ENCODE measurements around the gene ADRB2.

The ADRB2 gene
- total RNA-seq = 41.5 to 133 (median 49.4) reads per million in 3 donors

GRCh38 chr5:148826053-148826738 is at the start of gene ADRB2:
TSS of gene ADRB2 (plus strand) at chr5:148826611. CDS start at chr5:148826832, 221 bp downstream.
- H3K27ac ChIP-seq (ENCODE audit: insufficient read depth, low read length, poor library complexity, severe bottlenecking) = peak within 1 kb of the TSS; percentile 74

GRCh38 chr5:148776780-148777179 is 49.6 kb upstream of the ADRB2 start:
- Histone ChIP-seq H3K27ac (ENCODE audit: insufficient read depth, low read length, poor library complexity, severe bottlenecking) (no peak overlapping the region), H3K27me3 (replicated peaks; ENCODE audit: control insufficient read depth, insufficient read depth, low read length, poor library complexity, severe bottlenecking) (no peaks in the 10 kb centered on the region), H3K4me1 (ENCODE audit: control insufficient read depth, insufficient read depth, low read length, poor library complexity, severe bottlenecking) (no peaks in the 10 kb centered on the region), H3K9me3 (ENCODE audit: control insufficient read depth, low read length) (no peaks in the 10 kb centered on the region), H3K4me3 (ENCODE audit: insufficient read depth, low read depth, low read length, poor library complexity, severe bottlenecking) (no peak overlapping the region), H3K36me3 (ENCODE audit: control insufficient read depth, insufficient read depth, low read length) (no peaks in the 10 kb centered on the region)
- DNase-seq = no peak

More at GRCh38 chr5:148826053-148826738, at the start of gene ADRB2:
- Histone ChIP-seq H3K4me3 (ENCODE audit: insufficient read depth, low read depth, low read length, poor library complexity, severe bottlenecking) (peak within 1 kb of the TSS; percentile 74), H3K9me3 (ENCODE audit: control insufficient read depth, low read length) (no peaks in the 10 kb centered on the region), H3K27me3 (replicated peaks; ENCODE audit: control insufficient read depth, insufficient read depth, low read length, poor library complexity, severe bottlenecking) (no peaks in the 10 kb centered on the region), H3K36me3 (ENCODE audit: control insufficient read depth, insufficient read depth, low read length) (no peaks in the 10 kb centered on the region), H3K4me1 (ENCODE audit: control insufficient read depth, insufficient read depth, low read length, poor library complexity, severe bottlenecking) (peaks cover 16% of the 10 kb centered on the region)
- peak; percentile 86 to 88 (median 87) for DNase-seq

GRCh38 chr5:148778882-148779281 is 47.5 kb upstream of the ADRB2 start:
- no peaks in the 10 kb centered on the region for H3K9me3 ChIP-seq (ENCODE audit: control insufficient read depth, low read length)
- H3K4me1 ChIP-seq (ENCODE audit: control insufficient read depth, insufficient read depth, low read length, poor library complexity, severe bottlenecking) = no peaks in the 10 kb centered on the region
- no peak overlapping the region for H3K4me3 ChIP-seq (ENCODE audit: insufficient read depth, low read depth, low read length, poor library complexity, severe bottlenecking)
- peaks cover 1% of the 10 kb centered on the region for H3K27me3 ChIP-seq (replicated peaks; ENCODE audit: control insufficient read depth, insufficient read depth, low read length, poor library complexity, severe bottlenecking)
- H3K27ac ChIP-seq (ENCODE audit: insufficient read depth, low read length, poor library complexity, severe bottlenecking) = no peak overlapping the region
- DNase-seq = no peak
- H3K36me3 ChIP-seq (ENCODE audit: control insufficient read depth, insufficient read depth, low read length) = no peaks in the 10 kb centered on the region

DNA sequence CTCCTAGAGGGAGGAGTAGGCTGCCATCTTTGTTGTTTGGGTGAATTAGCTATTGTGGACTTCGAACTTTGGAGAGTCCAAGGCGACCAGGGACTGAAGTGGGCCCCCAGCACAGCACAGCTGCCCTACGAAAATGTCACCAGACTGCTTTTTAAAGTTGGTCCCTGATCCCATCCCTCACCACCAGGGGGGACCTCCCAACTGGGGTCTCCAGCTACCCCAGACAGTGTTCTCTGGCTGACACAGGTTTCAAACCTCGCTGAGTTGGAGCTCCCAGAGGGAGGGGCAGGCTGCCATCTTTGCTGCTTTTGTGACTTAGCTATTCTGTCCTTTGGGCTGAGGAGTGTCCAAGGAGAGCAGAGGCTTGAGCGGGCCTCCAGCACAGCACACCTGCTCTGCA is 45.7 kb upstream of the ADRB2 start:
- Histone ChIP-seq H3K4me3 (ENCODE audit: insufficient read depth, low read depth, low read length, poor library complexity, severe bottlenecking) (no peak overlapping the region), H3K4me1 (ENCODE audit: control insufficient read depth, insufficient read depth, low read length, poor library complexity, severe bottlenecking) (no peaks in the 10 kb centered on the region)
- DNase-seq = no peak

GRCh38 chr5:148781766-148782165 is 44.6 kb upstream of the ADRB2 start:
- Histone ChIP-seq H3K4me3 (ENCODE audit: insufficient read depth, low read depth, low read length, poor library complexity, severe bottlenecking) (no peak overlapping the region), H3K27me3 (replicated peaks; ENCODE audit: control insufficient read depth, insufficient read depth, low read length, poor library complexity, severe bottlenecking) (peaks cover 3% of the 10 kb centered on the region), H3K27ac (ENCODE audit: insufficient read depth, low read length, poor library complexity, severe bottlenecking) (no peak overlapping the region), H3K36me3 (ENCODE audit: control insufficient read depth, insufficient read depth, low read length) (no peaks in the 10 kb centered on the region), H3K9me3 (ENCODE audit: control insufficient read depth, low read length) (no peaks in the 10 kb centered on the region), H3K4me1 (ENCODE audit: control insufficient read depth, insufficient read depth, low read length, poor library complexity, severe bottlenecking) (no peaks in the 10 kb centered on the region)
- no peak for DNase-seq

More for the DNA sequence above, 45.7 kb upstream of the ADRB2 start:
- peaks cover 3% of the 10 kb centered on the region for H3K27me3 ChIP-seq (replicated peaks; ENCODE audit: control insufficient read depth, insufficient read depth, low read length, poor library complexity, severe bottlenecking)
- no peaks in the 10 kb centered on the region for H3K9me3 ChIP-seq (ENCODE audit: control insufficient read depth, low read length)
- no peak overlapping the region for H3K27ac ChIP-seq (ENCODE audit: insufficient read depth, low read length, poor library complexity, severe bottlenecking)
- no peaks in the 10 kb centered on the region for H3K36me3 ChIP-seq (ENCODE audit: control insufficient read depth, insufficient read depth, low read length)

GRCh38 chr5:148785223-148785622 is 41.2 kb upstream of the ADRB2 start:
- no peak overlapping the region for H3K4me3 ChIP-seq (ENCODE audit: insufficient read depth, low read depth, low read length, poor library complexity, severe bottlenecking)
- peaks cover 3% of the 10 kb centered on the region for H3K27me3 ChIP-seq (replicated peaks; ENCODE audit: control insufficient read depth, insufficient read depth, low read length, poor library complexity, severe bottlenecking)
- no peaks in the 10 kb centered on the region for H3K9me3 ChIP-seq (ENCODE audit: control insufficient read depth, low read length)
- no peaks in the 10 kb centered on the region for H3K36me3 ChIP-seq (ENCODE audit: control insufficient read depth, insufficient read depth, low read length)
- H3K27ac ChIP-seq (ENCODE audit: insufficient read depth, low read length, poor library complexity, severe bottlenecking) = no peak overlapping the region
- H3K4me1 ChIP-seq (ENCODE audit: control insufficient read depth, insufficient read depth, low read length, poor library complexity, severe bottlenecking) = no peaks in the 10 kb centered on the region
- no peak for DNase-seq

DNA sequence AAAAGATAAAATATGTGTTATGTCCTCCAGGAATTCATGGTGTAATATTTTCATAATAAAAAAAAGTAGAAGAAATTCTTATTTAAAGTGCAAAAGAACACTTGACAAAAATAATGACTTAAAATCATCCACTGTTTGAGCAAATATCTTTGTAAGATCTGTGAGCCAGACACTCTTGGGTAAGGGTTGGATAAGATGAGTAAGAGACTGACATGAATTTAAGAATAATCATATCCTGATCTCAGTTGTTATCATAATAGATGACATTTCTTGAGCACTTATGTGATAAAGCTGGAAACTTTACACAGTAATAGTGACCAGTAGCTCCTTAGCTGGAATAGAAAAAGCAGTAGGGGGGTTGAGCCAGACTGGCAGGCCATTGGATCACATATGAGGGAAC is 40.0 kb upstream of the ADRB2 start:
- Histone ChIP-seq H3K9me3 (ENCODE audit: control insufficient read depth, low read length) (no peaks in the 10 kb centered on the region), H3K4me1 (ENCODE audit: control insufficient read depth, insufficient read depth, low read length, poor library complexity, severe bottlenecking) (no peaks in the 10 kb centered on the region), H3K27ac (ENCODE audit: insufficient read depth, low read length, poor library complexity, severe bottlenecking) (no peak overlapping the region), H3K36me3 (ENCODE audit: control insufficient read depth, insufficient read depth, low read length) (no peaks in the 10 kb centered on the region), H3K27me3 (replicated peaks; ENCODE audit: control insufficient read depth, insufficient read depth, low read length, poor library complexity, severe bottlenecking) (peaks cover 3% of the 10 kb centered on the region), H3K4me3 (ENCODE audit: insufficient read depth, low read depth, low read length, poor library complexity, severe bottlenecking) (no peak overlapping the region)
- DNase-seq = no peak

- Histone ChIP-seq H3K4me1 (ENCODE audit: control insufficient read depth, insufficient read depth, low read length, poor library complexity, severe bottlenecking) (no peaks in the 10 kb centered on the region), H3K9me3 (ENCODE audit: control insufficient read depth, low read length) (no peaks in the 10 kb centered on the region), H3K27me3 (replicated peaks; ENCODE audit: control insufficient read depth, insufficient read depth, low read length, poor library complexity, severe bottlenecking) (peaks cover 3% of the 10 kb centered on the region), H3K36me3 (ENCODE audit: control insufficient read depth, insufficient read depth, low read length) (no peaks in the 10 kb centered on the region), H3K4me3 (ENCODE audit: insufficient read depth, low read depth, low read length, poor library complexity, severe bottlenecking) (no peak overlapping the region), H3K27ac (ENCODE audit: insufficient read depth, low read length, poor library complexity, severe bottlenecking) (no peak overlapping the region)
- no peak for DNase-seq
Measured at GRCh38 chr5:148788636-148789035, 37.8 kb upstream of the ADRB2 start.

DNA sequence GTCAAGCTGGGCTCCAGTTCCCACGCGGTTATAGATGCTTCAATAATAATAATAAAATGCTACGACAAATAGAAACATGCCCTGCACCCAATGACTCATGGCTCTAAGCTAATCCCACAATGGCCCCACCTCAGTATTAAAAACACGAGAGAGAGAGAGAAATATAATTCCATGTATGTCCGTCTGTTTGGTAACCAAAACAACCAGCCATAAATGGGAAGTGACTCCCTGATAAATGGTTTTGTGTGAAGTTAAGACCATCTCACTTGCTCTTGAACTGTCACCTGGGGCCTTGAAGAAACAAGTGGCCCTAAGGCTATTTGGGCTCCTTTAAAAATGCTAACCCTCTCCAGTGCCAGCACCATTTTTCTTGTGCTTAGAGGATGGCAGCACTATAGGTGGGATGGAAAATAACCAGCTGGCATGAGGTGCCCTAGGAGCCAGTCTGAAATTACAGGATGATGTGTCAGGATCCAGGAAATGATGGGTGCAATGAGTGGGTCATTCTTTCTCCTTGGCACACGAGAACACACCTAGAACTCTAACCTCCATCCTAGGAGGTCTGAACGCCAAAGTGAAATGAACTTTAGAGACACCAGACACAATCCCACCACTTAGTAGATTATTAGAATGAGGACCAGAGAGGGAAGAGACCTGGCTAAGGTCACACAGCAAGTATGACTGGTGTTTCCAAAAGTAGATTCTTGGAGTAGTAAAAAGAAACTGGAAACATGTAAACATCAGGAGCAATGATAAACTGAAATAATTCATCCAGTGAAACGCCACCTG is 35.7 kb upstream of the ADRB2 start:
- Histone ChIP-seq H3K4me1 (ENCODE audit: control insufficient read depth, insufficient read depth, low read length, poor library complexity, severe bottlenecking) (no peaks in the 10 kb centered on the region), H3K4me3 (ENCODE audit: insufficient read depth, low read depth, low read length, poor library complexity, severe bottlenecking) (no peak overlapping the region), H3K9me3 (ENCODE audit: control insufficient read depth, low read length) (no peaks in the 10 kb centered on the region), H3K36me3 (ENCODE audit: control insufficient read depth, insufficient read depth, low read length) (no peaks in the 10 kb centered on the region), H3K27ac (ENCODE audit: insufficient read depth, low read length, poor library complexity, severe bottlenecking) (no peak overlapping the region), H3K27me3 (replicated peaks; ENCODE audit: control insufficient read depth, insufficient read depth, low read length, poor library complexity, severe bottlenecking) (no peaks in the 10 kb centered on the region)
- DNase-seq = no peak

- H3K9me3 ChIP-seq (ENCODE audit: control insufficient read depth, low read length) = no peaks in the 10 kb centered on the region
- H3K4me1 ChIP-seq (ENCODE audit: control insufficient read depth, insufficient read depth, low read length, poor library complexity, severe bottlenecking) = no peaks in the 10 kb centered on the region
- no peaks in the 10 kb centered on the region for H3K27me3 ChIP-seq (replicated peaks; ENCODE audit: control insufficient read depth, insufficient read depth, low read length, poor library complexity, severe bottlenecking)
- H3K4me3 ChIP-seq (ENCODE audit: insufficient read depth, low read depth, low read length, poor library complexity, severe bottlenecking) = no peak overlapping the region
- DNase-seq = no peak
- H3K27ac ChIP-seq (ENCODE audit: insufficient read depth, low read length, poor library complexity, severe bottlenecking) = no peak overlapping the region
- H3K36me3 ChIP-seq (ENCODE audit: control insufficient read depth, insufficient read depth, low read length) = no peaks in the 10 kb centered on the region
Measured at GRCh38 chr5:148791334-148791667, 35.1 kb upstream of the ADRB2 start.

Measured in effector memory CD4-positive, alpha-beta T cell (primary cell).